K562 (cell line): ENCODE results near the gene FBXO48. TPM values are rescaled to one million over a fixed set of nuclear protein-coding genes. Genes with fewer than 3 reads are reported as not detected.

Source experiments
- ATAC-seq: fragments of 200-7000 bp; cut with Tn5 transposase; 3 replicates; pipeline ENCODE4 v1.9.1; 2020; ENCODE audit warnings: moderate library complexity
- BruUV-seq: library from RNA; stranded (reverse); fragments of 400-500 nt; replicated peaks from 2 replicates; lab custom pipeline; 2021; lab: Mats Ljungman, UMichigan
- CTCF ChIA-PET: fragments of 300-600 bp; formaldehyde crosslinking; extraction: SDS; loops from one replicate; lab custom pipeline; 2021; ENCODE audit warnings: low intra/inter-chr PET ratio; lab: Yijun Ruan, JAX
- POLR2A ChIA-PET: fragments of 300-600, 350-650 bp; sonication (Branson Sonifier 250); formaldehyde crosslinking; extraction: SDS; loops from one replicate; lab custom pipeline; 2021; ENCODE audit warnings: antibody characterized with exemption, inconsistent platforms; lab: Yijun Ruan, JAX
- DNase-seq, 4 experiments: peaks; one replicate each; pipeline versions ENCODE4 v3.0.0 to v3.0.0-alpha.2; 2011 to 2018; ENCODE audit warnings: low spot score in 3 of 4, mixed read lengths in 3 of 4; ENCODE audit errors: extremely low read depth in 1 of 4
- FAIRE-seq: peaks from 2 replicates; lab custom pipeline; 2011; peaks lifted over from hg19 to GRCh38; lab: Jason Lieb, UNC
- H2AFZ ChIP-seq: 2 replicates; pipeline ENCODE4 v1.6.0; 2011; ENCODE audit warnings: low read depth, low read length, control low read depth, inconsistent platforms
- H3K27ac ChIP-seq: fragments of 200-600 bp; 3 replicates; pipeline ENCODE4 v1.8.0; 2011; ENCODE audit warnings: low read depth, mild to moderate bottlenecking, control low read depth, inconsistent platforms, low read length, moderate library complexity, mixed read lengths; ENCODE audit errors: extremely low read depth
- H3K27me3 ChIP-seq, 2 experiments: fragments of 300-600 bp in 1 of 2; 2 replicates in 1 of 2; 3 replicates in 1 of 2; pipeline versions ENCODE4 v1.6.0 to v1.8.0; 2011; ENCODE audit warnings: inconsistent platforms in 2 of 2, low read length in 2 of 2, mild to moderate bottlenecking in 1 of 2, mixed read lengths in 1 of 2, moderate library complexity in 1 of 2; ENCODE audit not compliant: control insufficient read depth in 2 of 2, insufficient read depth in 2 of 2
- H3K36me3 ChIP-seq: fragments of 300-600 bp; 3 replicates; pipeline ENCODE4 v1.8.0; 2011; ENCODE audit warnings: mild to moderate bottlenecking, low read length, inconsistent platforms; ENCODE audit not compliant: control insufficient read depth, insufficient read depth
- H3K4me1 ChIP-seq, 2 experiments: fragments of 200-600 bp in 1 of 2; replicated peaks in 1 of 2; 2 replicates in 1 of 2; 3 replicates in 1 of 2; pipeline versions ENCODE4 v1.5.1 to v1.8.0; 2011; ENCODE audit warnings: inconsistent platforms in 2 of 2, low read length in 2 of 2, mild to moderate bottlenecking in 1 of 2, mixed read lengths in 1 of 2, moderate library complexity in 1 of 2; ENCODE audit not compliant: control insufficient read depth in 2 of 2, insufficient read depth in 2 of 2
- H3K4me2 ChIP-seq: 2 replicates; pipeline ENCODE4 v1.6.1; 2011; ENCODE audit warnings: low read length, control low read depth, inconsistent platforms, mixed read lengths; ENCODE audit not compliant: insufficient read depth
- H3K4me3 ChIP-seq: fragments of 200-600 bp; sonication (generic), shearing (Covaris generic); 2 replicates; pipeline ENCODE4 v1.5.1; 2016; ENCODE audit warnings: control low read depth, inconsistent platforms
- H3K79me2 ChIP-seq: fragments of 200-600 bp; 3 replicates; pipeline ENCODE4 v1.8.0; 2011; ENCODE audit warnings: low read length, inconsistent platforms; ENCODE audit not compliant: control insufficient read depth, insufficient read depth
- H3K9ac ChIP-seq, 2 experiments: 2 replicates each; pipeline versions ENCODE4 v1.6.0 to v1.6.1; 2011; ENCODE audit warnings: low read depth in 2 of 2, low read length in 2 of 2, control low read depth in 1 of 2, inconsistent platforms in 1 of 2, mild to moderate bottlenecking in 1 of 2, mixed read lengths in 1 of 2; ENCODE audit not compliant: insufficient read depth in 1 of 2
- H3K9me1 ChIP-seq: one replicate; pipeline ENCODE4 v1.6.0; 2011; ENCODE audit warnings: inconsistent platforms, mild to moderate bottlenecking, low read length, moderate library complexity; ENCODE audit not compliant: control insufficient read depth, insufficient read depth
- H3K9me3 ChIP-seq: replicated peaks from 2 replicates; pipeline ENCODE4 v1.5.1; 2011; ENCODE audit warnings: low read depth, low read length, inconsistent platforms; ENCODE audit not compliant: control insufficient read depth, insufficient read depth
- H4K20me1 ChIP-seq: replicated peaks from 2 replicates; pipeline ENCODE4 v1.6.1; 2011; ENCODE audit warnings: low read length, inconsistent platforms, mixed read lengths; ENCODE audit not compliant: control insufficient read depth, insufficient read depth
- CHD4 ChIP-seq: fragments of 200-600 bp; sonication (generic); IDR thresholded peaks from 3 replicates; pipeline ENCODE4 v1.6.1; 2012; ENCODE audit warnings: low read depth, mild to moderate bottlenecking, mixed read lengths, low read length, inconsistent platforms; ENCODE audit not compliant: insufficient read depth, insufficient replicate concordance, poor library complexity, severe bottlenecking
- NFXL1 ChIP-seq: fragments of 450-650 bp; formaldehyde crosslinking; IDR thresholded peaks from 2 replicates; pipeline ENCODE4 v1.4.0; 2021; ENCODE audit warnings: mild to moderate bottlenecking
- ZBTB17 ChIP-seq: fragments of 450-650 bp; formaldehyde crosslinking; IDR thresholded peaks from 2 replicates; pipeline ENCODE4 v1.4.0; 2020; ENCODE audit warnings: mild to moderate bottlenecking
- ZNF316 ChIP-seq: fragments of 450-650 bp; IDR thresholded peaks from 2 replicates; pipeline ENCODE4 v1.6.1; 2016
- WGBS: fragments of 100-300 bp; shearing (Covaris generic); methylation state at CpG from one replicate; pipeline ENCODE4 v1.1.6; 2016; ENCODE audit warnings: low coverage, mixed read lengths; ENCODE audit not compliant: insufficient coverage; ENCODE audit errors: missing lambda C conversion rate; 5-methylcytosine and 5-hydroxymethylcytosine counted together
- in situ Hi-C: fragments of 300-500 bp; cut with MboI; formaldehyde crosslinking; loops from 4 replicates; pipeline ENCODE4 v1.15.0; 2018; ENCODE audit warnings: inconsistent platforms, mixed read lengths
- intact Hi-C: fragments of 100-400 bp; cut with micrococcal nuclease; formaldehyde crosslinking; loops from 2 replicates; pipeline ENCODE4 v1.14.2; 2022
- polyA plus RNA-seq, 8 experiments: library from polyadenylated mRNA; depleted of rRNA in 4 of 8; stranded (reverse) in 5 of 8; unstranded in 3 of 8; fragments of >200 nt; fragmentation: Nextera tagmentation in 2 of 8; fragmentation: Illumina TruSeq in 1 of 8; extraction: Ambion mirVana in 2 of 8; extraction: Trizol in 1 of 8; gene quantifications; 2 replicates each; pipeline versions ENCODE4 v1.2.1 to v1.2.3, GENCODE V29; 2011 to 2014; ENCODE audit warnings: inconsistent platforms in 1 of 8, missing spikeins in 1 of 8
- total RNA-seq, 7 experiments: library from RNA; depleted of rRNA in 6 of 7; stranded (reverse); fragments of >200 nt in 6 of 7; fragmentation: Illumina TruSeq in 2 of 7; extraction: Trizol in 2 of 7; gene quantifications; 2 replicates each; pipeline versions ENCODE4 v1.2.1 to v1.2.3, GENCODE V29; 2011 to 2021; ENCODE audit warnings: low replicate concordance in 1 of 7
- TF ChIP-seq, protein P1 (sequence below): fragments of 450-650 bp; formaldehyde crosslinking; conservative IDR thresholded peaks from 2 replicates; pipeline ENCODE4 v1.4.0; 2022; ENCODE audit warnings: mild to moderate bottlenecking, missing genetic modification characterization

The FBXO48 gene
- total and polyA plus RNA-seq, 9 of the 15 experiments (the other 6 are each of a cell fraction or from before 2014, with no cell fraction given) = 0.36 to 1.8 (median 0.73) TPM

DNA sequence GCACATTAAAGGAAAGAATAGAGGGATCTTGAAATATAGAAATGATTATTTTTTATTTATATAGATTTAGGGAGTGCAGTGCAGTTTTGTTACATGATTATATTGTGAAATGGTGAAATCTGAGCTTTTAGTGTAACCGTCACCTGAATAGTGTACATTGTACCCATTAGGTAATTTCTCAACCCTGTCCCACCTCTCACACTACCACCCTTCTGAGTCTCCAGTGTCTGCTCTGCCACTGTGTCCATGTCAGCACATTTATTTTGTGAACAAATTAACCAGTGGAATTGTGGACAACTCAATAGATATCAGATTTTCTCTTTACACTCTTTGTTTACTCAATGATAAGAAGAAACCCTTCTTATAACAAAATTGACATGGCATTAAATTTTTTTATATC is 24.5 kb upstream of the FBXO48 start:
- H3K36me3 ChIP-seq = no peaks in the 10 kb centered on the region
- POLR2A ChIA-PET = no interaction called here
- no peaks in the 10 kb centered on the region for H3K4me1 ChIP-seq
- no peak overlapping the region for H3K4me2 ChIP-seq
- H2AFZ ChIP-seq = no peak overlapping the region
- TF ChIP-seq CHD4 (no peak), ZBTB17 (CRISPR knock-in tag) (no peak), NFXL1 (CRISPR knock-in tag) (no peak)
- no peak for DNase-seq
- CTCF ChIA-PET = no interaction called here
- no peak for ATAC-seq
- FAIRE-seq = no peak
- BruUV-seq = no TSS peak
- 69% methylated on average over 1 of the region's 1 CpG for WGBS
- no peaks in the 10 kb centered on the region; the same call in 1 of the 2 replicates for H3K9me3 ChIP-seq
- no peaks in the 10 kb centered on the region for H3K79me2 ChIP-seq
- no peaks in the 10 kb centered on the region for H3K9me1 ChIP-seq
- intact Hi-C loops (no loop called here), in situ Hi-C loops (loop anchor here (25.0 kb wide), 1 partner anchor 146 kb away; the partner anchor contains the start of gene PROKR1)
- H3K27me3 ChIP-seq = no peaks in the 10 kb centered on the region
- no peak overlapping the region for H3K27ac ChIP-seq
- no peak overlapping the region for H3K9ac ChIP-seq
- H3K4me3 ChIP-seq = no peak overlapping the region
- no peaks in the 10 kb centered on the region for H4K20me1 ChIP-seq

DNA sequence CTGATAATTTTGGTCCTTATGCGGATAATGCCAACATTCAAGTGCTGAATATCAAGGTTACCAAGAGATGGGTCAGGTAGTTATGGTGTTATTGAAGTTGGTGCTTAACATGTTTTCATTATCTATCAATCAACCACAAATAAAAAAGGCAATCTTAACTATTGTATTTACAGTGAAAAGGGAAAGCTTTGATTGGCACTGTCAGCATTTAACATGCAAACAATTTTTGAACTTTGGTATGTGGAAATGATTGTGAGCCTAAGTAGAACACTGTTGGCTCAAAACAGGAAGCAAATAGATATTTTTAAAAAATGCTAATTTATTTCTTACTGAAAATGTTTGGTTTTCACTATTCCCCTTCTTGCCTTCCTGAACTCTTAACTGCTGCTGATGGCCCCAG is 22.2 kb upstream of the FBXO48 start:
- ChIA-PET CTCF (interaction anchor here (0.7 kb wide), 1 partner anchor 105 kb away, joined by 4 read pairs; no protein-coding TSS in a partner anchor), POLR2A (interaction anchor here (1.3 kb wide), 1 partner anchor 16 kb away, joined by 3 read pairs; no protein-coding TSS in a partner anchor)
- H3K9me3 ChIP-seq = no peaks in the 10 kb centered on the region
- intact Hi-C loops = loop anchor here (5.0 kb wide), 1 partner anchor 108 kb away; no protein-coding TSS in a partner anchor
- H2AFZ ChIP-seq = no peak overlapping the region
- H4K20me1 ChIP-seq = no peaks in the 10 kb centered on the region
- no peaks in the 10 kb centered on the region for H3K79me2 ChIP-seq
- 100% methylated on average over 1 of the region's 1 CpG for WGBS
- no peaks in the 10 kb centered on the region for H3K9me1 ChIP-seq
- no TSS peak for BruUV-seq
- in situ Hi-C loops = loop anchor here (10.0 to 25.0 kb wide), 2 partner anchors 148 to 216 kb away; partner anchors contain the start of gene PROKR1
- H3K27me3 ChIP-seq = no peaks in the 10 kb centered on the region
- no peak overlapping the region for H3K27ac ChIP-seq
- FAIRE-seq (no peak), ATAC-seq (no peak)
- H3K9ac ChIP-seq = no peak overlapping the region
- no peak overlapping the region for H3K4me2 ChIP-seq
- H3K4me1 ChIP-seq = no peaks in the 10 kb centered on the region
- TF ChIP-seq, protein P1, sequence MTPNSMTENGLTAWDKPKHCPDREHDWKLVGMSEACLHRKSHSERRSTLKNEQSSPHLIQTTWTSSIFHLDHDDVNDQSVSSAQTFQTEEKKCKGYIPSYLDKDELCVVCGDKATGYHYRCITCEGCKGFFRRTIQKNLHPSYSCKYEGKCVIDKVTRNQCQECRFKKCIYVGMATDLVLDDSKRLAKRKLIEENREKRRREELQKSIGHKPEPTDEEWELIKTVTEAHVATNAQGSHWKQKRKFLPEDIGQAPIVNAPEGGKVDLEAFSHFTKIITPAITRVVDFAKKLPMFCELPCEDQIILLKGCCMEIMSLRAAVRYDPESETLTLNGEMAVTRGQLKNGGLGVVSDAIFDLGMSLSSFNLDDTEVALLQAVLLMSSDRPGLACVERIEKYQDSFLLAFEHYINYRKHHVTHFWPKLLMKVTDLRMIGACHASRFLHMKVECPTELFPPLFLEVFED = no peak
- TF ChIP-seq ZNF316 = peak; percentile 55
- TF ChIP-seq, all 486 proteins: peak for 1
- H3K36me3 ChIP-seq = no peaks in the 10 kb centered on the region
- no peak overlapping the region for H3K4me3 ChIP-seq
- no peak for DNase-seq
